Activated CD4-positive, alpha-beta T cell treated with anti-CD3 and anti-CD28 coated beads for 24 hours (primary cell): ENCODE results near the gene TRIP10.
"Not testable (repeated sequence)": the region's sequence is repeated elsewhere in the genome, so short reads cannot be mapped to it uniquely, and the experiment has no call there.

Experiments
- DNase-seq, 2 donors: peaks; one replicate each; pipeline ENCODE4 v3.0.0-alpha.2; 2020; ENCODE audit warnings: low read depth in 2 of 2

TRIP10 gene

DNA sequence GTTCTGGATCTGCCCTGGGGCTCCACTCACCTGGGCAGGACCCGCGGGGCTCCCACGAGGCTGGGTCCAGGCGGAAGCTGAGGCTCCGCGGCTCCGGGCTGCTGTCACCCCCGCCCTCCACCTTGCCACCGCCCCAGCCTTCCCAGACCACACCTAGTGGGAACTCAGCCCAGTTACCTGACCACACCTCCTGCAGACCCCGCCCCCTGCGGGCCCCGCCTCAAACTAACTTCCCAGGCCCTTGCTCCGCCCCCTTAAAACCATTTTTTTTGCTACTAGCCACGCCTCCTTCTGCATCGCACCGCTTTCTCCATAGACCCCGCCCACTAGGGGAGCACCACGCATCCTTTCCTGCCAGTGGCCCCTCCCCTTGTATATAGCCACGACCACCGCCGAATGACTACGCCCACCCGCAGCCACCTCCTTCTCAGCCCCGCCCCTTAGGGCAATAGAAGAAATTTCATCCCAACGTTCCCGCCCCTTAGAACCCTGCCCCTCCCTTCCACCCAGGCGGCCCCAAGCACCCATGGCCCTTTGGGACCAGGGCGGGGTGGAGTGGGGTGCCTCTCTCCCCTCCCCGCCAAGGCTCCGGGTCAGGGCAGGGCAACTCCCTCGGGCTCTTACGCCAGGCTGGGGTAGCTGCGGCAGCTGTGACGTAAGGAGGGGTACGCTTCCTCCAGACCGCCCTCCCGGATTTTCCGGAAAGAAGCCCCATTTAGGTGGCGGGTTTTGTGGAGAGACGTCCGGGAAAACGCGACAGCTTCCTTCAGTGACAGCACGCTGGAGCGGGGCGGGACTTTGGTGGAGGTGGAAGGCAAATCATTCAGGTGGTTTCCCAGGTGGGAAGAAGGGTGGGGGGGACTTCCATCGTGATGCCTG, 28.1 kb downstream of the TRIP10 start, which contains the start of gene SH2D3A:
SH2D3A (minus strand) TSS at position 79 of the 879 bp plus-strand sequence. CDS start 3,687 bp downstream, outside the sequence.
- DNase-seq = peak; percentile 89 to 93

- DNase-seq = no peak
Observed at GRCh38 chr19:6768236-6768785, 28.8 kb downstream of the TRIP10 start.

DNA sequence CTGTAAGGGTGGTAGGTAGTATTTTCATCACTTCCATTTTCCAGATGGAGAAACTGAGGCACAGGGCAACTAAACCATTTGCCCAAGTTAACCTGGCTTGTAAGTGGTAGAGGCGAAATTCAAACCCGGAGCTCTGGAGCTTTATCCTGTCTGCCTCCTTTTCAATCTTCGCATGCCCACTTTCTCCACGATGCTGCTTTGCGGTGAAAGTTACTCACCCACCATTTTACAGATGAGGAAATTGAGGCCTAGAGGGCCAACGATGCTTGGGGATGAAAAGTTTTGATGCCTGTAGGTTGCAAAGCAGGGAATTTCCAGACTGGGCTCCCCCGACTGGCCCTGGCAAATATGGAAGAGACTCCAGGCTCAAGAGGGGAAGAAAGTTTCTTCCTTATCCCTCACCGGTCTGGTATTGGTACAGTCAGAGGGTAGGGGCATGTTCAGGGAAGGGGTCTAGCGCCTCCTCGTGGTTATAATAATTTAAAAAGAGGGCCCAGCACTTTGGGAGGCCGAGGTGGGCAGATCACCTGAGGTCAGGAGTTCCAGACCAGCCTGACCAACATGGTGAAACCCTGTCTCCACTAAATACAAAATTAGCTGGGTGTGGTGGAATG, 29.6 kb downstream of the TRIP10 start:
- DNase-seq = no peak

DNA sequence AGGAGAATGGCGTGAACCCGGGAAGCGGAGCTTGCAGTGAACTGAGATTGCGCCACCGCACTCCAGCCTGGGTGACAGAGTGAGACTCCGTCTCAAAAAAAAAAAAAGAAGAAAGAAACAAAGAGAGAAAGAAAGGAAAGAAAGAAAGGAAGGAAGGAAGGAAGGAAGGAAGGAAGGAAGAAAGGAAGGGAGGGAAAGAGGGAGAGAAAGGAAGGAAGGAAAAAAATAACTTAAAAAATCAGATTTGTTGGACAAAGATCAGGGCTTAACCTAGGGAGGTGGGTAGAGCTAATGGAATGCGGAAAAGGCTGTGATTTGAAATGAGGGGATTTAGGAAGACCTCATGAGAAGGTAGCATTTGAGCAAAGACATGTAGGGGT, 32.2 kb downstream of the TRIP10 start:
- DNase-seq = not testable (repeated sequence)

DNA sequence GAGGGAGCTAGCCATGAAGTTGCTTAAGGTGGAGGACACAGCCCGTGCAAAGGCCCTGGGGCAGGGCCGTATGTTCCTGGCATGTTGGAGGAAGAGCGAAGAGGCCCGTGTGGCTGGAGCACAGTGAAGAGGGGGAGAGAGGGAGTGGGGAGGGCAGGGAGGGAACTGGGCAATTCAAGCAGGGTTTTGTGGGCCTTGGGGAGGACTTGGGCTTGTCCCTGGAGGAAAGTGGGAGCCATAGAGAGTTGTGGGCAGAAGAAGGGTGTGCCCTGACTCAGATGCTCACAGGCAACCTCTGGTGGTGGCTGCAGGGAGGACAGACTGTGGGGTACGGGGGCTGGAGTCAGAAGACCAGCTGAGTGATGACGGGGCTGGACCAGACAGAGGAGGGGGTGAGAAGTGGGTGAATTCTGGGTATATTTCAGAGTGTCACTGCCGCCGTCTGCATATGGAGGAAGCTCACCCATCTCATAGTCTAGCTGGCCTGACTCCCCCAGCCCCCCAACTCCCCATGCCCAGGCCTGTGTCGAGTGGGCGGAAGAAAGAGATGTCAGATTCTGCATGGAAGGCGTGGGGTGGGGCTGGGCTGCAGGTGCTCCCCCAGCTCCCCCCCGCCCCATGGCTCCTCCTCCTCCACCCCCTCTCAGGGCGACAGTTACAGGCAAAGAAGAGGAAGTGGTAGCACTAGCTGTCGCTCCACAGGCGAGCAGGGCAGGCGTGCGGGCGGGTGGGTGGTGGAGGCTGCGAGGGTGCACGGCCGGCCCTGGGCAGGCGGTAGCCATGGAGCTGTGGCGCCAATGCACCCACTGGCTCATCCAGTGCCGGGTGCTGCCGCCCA, 32.8 kb downstream of the TRIP10 start, which contains the start of gene VAV1:
VAV1 (plus strand) TSS at position 681 of the 838 bp plus-strand sequence; CDS start at position 781, 100 bp downstream.
- DNase-seq = peak; percentile 63 to 66

DNA sequence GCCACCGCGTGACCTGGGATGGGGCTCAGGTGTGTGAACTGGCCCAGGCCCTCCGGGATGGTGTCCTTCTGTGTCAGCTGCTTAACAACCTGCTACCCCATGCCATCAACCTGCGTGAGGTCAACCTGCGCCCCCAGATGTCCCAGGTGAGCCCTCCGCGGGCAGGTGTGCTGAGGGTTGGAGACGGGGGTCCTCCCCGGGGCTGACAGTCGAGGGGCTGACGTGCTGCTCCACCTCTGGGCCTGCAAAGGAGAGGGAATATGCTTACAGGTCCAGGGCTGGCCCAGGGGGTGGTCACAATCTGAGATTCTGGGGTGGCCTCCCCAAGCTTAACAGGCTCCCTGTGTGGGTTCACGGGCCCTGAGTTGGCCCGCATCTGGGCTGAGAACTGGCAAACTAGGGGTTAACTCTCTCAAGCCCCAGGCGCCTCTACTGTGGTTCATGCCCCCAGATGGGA, 33.4 kb downstream of the TRIP10 start:
- DNase-seq = no peak

- peak in 1 of 2 donors; percentile 43 for DNase-seq
Observed at GRCh38 chr19:6773323-6773931, 33.9 kb downstream of the TRIP10 start.

DNA sequence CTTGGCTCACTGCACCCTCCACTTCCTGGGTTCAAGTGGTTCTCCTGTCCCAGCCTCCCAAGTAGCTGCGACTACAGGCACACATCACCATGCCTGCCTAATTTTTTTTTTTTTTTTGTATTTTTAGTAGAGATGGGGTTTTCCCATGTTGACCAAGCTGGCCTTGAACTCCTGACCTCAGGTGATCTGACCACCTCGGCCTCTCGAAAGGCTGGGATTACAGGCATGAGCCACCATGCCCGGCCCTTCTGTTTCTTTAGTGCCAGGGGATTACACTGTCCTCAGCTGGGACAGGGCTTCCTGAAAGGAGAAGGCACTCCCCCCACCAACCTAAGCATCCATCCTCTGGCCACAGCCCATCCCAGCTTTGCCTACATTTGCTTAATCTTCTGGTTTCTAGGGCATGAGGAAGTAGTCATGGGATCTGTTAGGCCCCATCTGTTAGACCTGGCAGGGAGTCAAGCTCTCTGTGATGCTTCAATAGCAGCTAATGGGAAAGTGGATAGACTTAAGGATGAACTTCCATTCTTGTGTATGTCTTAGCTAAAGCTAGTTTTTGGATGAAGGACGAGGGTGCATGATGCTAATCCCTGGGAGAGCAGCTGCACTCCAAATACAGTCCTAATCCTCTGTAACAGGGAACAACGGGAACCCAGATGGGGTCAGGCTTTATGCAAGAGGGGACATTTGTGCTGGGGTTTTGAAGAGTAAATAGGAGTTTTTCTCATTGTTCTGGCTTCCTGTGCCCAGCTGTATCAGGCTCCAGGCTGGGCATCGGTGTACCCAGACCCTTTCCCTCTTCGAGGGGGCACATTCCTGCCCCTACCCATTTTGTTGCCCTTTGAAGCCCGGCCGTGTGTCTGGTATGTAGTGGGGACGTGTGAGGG, 35.6 kb downstream of the TRIP10 start:
- DNase-seq = no peak

DNA sequence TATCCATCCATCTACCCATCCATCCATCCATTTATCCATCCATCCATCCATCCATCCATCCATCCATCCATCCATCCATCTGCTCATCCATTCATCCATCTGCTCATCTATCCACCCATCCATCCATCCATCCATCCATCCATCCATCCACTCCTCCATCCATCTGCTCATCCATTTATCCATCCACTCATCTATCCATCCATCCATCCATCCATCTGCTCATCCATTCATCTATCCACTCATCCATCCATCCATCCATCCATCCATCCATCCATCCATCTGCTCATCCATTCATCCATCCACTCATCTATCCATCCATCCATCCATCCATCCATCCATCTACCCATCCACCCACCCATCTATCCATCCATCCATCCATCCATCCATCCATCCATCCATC, 36.6 kb downstream of the TRIP10 start:
- DNase-seq = not testable (repeated sequence)

GRCh38 chr19:6776999-6777398, 37.5 kb downstream of the TRIP10 start:
- no peak for DNase-seq

- no peak for DNase-seq
Observed at GRCh38 chr19:6777434-6777833, 38.0 kb downstream of the TRIP10 start.

GRCh38 chr19:6778386-6778785, 38.9 kb downstream of the TRIP10 start:
- DNase-seq = no peak

GRCh38 chr19:6779206-6779605, 39.7 kb downstream of the TRIP10 start:
- DNase-seq = no peak

GRCh38 chr19:6787393-6787792, 47.9 kb downstream of the TRIP10 start:
- DNase-seq = no peak

DNA sequence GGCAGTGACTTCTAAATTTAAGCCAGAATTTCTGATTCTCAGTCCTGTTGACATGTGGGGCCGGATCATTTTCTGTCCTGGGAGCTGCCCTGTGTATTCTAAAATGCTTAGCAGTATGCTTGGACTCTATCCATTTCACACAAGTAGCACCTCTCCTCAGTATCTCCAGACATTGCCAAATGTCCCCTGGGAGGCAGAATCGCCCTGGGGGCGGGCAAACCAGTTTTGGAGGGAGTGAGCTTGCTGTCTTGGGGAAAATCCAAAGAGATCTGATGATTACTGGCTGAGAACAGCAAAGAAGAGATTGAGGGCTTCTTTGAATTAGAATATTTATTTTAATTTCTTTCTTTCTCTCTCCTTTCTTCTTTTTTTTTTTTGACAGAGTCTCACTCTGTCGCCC, 49.4 kb downstream of the TRIP10 start:
- no peak for DNase-seq

GRCh38 chr19:6790194-6791128, 51.0 kb downstream of the TRIP10 start:
- no peak for DNase-seq

DNA sequence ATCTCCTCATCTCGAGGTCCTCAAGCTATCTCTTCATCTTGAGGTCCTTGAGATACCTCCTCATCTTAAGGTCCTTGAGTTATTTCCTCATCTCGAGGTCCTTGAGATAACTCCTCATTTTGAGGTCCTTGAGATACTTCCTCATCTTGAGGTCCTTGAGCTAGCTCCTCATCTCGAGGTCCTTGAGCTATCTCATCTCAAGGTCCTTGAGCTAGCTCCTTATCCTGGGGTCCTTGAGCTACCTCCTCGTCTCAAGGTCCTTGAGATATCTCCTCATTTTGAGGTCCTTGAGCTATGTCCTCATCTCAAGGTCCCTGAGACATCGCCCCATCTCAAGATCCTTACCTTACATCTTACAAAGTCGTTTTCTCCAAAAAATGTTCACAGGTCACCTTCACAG, 51.8 kb downstream of the TRIP10 start:
- DNase-seq = no peak

- DNase-seq = no peak
Observed at GRCh38 chr19:6793411-6793810, 53.9 kb downstream of the TRIP10 start.

DNA sequence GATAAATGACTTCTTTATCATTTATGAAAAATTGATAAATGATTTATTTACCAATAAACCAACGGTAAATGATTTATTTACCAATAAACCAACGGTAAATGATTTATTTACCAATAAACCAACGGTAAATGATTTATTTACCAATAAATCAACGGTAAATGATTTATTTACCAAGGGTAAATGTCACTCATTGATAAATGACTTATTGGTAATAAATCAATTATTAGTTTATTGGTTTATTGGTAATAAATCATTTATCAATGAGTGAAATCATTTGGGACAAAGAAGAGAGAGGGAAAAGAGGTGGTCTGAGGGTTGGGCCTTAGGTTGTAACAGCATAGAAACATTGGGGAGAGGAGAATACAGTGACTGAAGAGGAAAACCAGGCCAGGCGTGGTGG, 54.5 kb downstream of the TRIP10 start:
- no peak for DNase-seq
